ENCODE measurements around the gene ESPL1.
A peak's percentile ranks its signal among the peaks of the same experiment; 100 is the strongest.
"Not testable (repeated sequence)": the region's sequence is repeated elsewhere in the genome, so short reads cannot be mapped to it uniquely, and the experiment has no call there.

The ESPL1 gene

DNA sequence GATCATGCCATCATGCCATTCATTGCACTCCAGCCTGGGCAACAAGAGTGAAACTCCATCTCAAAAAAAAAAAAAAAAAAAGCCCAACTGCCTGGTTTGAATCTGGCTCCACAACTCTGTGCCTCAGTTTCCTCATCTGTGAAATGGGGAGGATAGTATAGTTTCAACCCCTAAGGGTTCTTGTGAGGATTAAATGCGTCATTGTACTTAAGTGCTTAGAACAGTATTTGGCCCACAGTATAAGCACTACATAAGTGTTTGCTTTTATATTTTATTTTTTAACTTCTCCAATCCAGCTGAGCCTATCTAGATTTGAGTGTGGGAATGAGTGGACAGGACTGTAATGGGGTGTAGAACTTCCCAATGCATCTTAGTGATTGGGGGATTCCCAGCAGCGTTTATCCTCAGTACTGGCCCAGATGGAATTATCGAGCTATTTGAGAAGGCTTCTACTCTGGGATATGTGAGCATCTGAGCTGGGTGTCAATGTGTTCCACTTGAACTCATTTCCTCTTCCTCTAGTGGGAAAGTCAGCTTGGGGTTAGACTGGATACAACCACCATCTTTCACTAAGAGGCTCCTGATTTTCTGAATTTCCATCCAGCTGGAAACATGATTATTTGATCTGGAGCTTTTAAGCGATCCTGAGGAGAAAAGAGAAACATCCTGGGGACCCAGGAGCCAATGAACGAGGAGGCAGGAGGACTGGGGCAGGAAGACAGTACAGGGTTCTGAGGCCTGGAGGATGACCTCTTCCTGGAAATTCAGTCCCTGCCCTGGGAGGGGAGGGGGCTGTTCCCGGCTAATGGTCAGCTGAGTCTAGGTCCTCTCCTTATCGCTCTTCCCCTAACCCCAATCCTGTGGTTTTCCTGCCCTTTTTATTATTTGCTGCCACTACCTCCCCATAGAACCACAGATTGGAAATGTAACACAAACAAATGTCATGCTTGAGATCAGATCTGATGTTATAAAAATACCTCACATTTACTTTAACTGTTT is 9.3 kb upstream of the ESPL1 start:
- no peak for DNase-seq (ENCODE audit: low read depth)

DNA sequence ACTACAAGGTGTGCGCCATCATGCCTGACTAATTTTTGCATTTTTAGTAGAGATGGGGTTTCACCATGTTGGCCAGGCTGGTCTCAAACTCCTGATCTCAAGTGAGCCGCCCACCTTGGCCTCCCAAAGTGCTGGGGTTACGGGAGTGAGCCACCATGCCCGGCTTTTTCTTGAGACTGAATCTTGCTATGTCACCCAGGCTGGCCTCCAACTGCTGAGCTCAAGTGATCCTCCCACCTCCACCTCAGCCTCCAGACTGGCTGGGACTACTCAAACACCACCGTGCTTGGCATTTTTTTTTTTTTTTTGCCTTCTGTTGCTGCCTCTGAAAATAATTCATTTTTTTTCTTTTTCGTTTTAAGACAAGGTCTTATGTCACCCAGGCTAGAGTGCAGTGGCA is 8.2 kb upstream of the ESPL1 start:
- no peak for DNase-seq (ENCODE audit: low read depth)

DNA sequence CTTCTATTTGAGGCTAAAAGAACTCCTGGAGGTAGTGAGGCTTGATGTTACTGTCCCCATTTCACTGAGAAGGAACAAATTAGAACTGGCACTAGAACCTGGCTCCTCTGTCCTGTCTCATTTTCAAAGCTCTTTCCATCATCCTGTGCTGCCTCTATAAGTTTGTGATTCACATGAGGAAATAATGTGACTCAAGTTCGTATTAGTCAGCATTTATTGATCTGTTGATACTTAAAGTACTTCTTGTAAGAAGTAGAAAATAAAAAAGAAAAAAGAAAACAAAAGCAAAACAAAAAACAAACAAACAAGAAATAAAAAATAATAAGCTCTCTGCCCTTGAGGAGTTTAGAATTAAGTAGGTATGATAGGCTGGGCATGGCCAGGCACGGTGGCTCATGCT is 2.3 kb upstream of the ESPL1 start:
- DNase-seq (ENCODE audit: low read depth) = no peak

DNA sequence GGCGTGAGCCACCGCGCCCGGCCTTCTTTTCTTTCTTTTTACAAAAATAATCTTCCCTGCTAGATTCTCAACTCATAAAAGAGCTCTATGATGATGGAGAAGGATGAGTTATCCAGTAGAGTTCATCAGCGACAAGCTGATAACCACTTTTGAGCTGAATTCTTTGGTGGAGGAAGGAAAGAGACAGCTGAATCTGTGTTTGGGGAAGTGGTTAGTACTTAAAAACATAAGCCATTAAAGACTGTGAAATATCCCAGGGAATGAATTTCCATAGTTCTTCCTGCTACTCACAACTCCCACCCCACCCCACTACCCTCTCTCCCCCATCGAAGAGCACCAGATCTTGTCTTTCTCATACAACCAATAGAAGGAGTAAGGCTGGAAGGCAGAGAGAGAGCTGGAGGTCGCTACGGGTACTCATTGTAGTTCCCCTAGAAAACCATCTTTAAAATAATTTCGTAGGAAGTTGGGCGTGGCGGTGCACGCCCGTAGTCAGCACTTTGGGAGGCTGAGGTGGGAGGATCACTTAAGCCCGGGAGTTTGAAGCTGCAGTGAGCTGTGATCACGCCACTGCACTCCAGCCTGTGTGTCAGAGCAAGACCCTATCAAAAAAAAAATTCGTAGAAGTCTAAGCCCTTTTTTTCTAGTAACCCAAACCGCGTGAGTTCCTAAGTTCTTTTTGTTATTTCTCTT is 647 bp upstream of the ESPL1 start:
- DNase-seq (ENCODE audit: low read depth) = no peak

DNA sequence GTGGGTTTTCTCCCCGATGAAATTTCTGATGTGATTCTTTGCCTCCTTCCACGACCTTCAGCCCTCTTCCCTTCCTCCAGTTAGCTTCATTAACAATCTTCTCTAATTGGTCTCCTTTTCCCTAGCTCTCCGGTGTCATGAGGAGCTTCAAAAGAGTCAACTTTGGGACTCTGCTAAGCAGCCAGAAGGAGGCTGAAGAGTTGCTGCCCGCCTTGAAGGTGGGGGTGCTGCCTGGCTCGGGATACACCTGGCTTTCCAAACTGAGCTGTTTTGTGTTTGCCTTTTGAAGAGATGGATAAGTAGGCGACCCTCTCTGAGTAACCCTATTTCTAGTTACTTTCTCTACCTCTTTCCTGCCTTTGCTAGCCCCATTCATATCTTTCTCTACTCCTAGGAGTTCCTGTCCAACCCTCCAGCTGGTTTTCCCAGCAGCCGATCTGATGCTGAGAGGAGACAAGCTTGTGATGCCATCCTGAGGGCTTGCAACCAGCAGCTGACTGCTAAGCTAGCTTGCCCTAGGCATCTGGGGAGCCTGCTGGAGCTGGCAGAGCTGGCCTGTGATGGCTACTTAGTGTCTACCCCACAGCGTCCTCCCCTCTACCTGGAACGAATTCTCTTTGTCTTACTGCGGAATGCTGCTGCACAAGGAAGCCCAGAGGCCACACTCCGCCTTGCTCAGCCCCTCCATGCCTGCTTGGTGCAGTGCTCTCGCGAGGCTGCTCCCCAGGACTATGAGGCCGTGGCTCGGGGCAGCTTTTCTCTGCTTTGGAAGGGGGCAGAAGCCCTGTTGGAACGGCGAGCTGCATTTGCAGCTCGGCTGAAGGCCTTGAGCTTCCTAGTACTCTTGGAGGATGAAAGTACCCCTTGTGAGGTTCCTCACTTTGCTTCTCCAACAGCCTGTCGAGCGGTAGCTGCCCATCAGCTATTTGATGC is 797 bp downstream of the ESPL1 start:
- DNase-seq (ENCODE audit: low read depth) = no peak

DNA sequence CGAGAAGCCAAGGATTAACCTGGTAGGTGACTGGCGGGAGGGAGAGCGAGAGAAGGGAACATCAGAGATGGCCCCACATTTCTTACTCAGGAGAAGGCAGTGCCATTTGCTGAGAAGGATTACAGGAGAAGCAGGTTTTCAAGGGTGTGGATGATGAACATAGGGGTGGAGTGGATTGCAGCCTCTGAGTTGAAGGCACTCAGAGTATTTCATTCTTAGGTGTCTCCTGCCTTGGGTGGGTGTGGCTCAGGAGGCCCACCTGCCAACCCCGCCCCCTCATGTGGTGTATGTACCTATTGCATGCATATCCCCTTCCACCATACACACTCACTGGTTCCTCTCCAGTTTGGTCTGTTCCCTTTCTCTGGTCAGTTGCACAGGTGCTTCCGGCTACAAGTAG is 6.3 kb downstream of the ESPL1 start:
- no peak for DNase-seq (ENCODE audit: low read depth)

DNA sequence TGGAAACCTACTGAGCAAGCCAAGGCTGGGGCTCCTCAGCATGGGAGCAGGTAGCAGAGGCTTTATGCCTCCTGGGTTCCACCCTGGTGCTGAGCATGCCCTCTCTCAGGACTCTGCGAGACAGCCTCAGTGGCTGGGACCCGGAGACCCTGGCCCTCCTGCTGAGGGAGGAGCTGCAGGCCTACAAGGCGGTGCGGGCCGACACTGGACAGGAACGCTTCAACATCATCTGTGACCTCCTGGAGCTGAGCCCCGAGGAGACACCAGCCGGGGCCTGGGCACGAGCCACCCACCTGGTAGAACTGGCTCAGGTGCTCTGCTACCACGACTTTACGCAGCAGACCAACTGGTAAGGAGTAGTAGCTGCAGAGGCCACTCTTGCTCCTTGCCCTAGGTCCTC is 8.4 kb downstream of the ESPL1 start:
- no peak for DNase-seq (ENCODE audit: low read depth)

DNA sequence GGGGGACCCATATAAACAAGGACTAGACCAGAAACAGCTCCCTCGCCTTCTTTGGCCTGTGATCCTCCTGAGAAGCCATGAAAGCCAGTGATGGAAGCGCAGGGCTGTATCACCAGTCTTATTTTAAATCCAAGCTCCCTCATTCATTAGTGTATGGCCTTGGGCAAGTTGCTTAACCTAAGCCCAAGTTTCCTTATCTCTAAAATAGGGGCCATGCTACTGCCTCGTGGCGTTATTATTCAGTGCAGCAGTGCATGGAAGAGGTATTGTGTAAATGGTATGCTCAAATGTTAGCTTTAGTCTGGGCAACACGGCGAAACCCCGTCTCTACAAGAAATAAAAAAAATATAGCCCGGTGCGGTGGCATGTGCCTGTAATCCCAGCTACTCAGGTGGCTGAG is 9.9 kb downstream of the ESPL1 start:
- no peak for DNase-seq (ENCODE audit: low read depth)

DNA sequence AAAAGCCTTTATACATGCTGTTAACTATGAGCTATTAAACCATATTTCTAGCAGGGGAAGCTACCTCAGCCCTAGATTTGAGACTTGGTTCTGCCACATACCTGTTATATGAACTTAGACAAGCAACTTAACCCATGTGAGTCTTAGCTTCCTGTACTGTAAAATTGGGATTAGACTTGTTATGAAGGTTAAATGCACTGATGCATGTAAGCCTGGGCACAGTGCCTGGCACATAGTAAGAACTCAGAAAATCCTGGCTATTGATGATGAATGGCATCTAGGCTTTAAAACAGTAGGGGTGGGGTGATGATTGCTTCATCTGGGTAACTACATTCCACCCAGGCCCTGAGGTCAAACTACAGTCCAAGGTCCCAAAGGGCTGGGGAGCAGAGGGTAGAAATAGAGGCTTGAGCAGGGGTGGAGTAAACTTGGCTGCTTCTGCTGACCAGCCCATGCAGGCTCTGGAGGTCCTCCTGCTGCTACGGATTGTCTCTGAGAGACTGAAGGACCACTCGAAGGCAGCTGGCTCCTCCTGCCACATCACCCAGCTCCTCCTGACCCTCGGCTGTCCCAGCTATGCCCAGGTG is 11.3 kb downstream of the ESPL1 start:
- no peak for DNase-seq (ENCODE audit: low read depth)

DNA sequence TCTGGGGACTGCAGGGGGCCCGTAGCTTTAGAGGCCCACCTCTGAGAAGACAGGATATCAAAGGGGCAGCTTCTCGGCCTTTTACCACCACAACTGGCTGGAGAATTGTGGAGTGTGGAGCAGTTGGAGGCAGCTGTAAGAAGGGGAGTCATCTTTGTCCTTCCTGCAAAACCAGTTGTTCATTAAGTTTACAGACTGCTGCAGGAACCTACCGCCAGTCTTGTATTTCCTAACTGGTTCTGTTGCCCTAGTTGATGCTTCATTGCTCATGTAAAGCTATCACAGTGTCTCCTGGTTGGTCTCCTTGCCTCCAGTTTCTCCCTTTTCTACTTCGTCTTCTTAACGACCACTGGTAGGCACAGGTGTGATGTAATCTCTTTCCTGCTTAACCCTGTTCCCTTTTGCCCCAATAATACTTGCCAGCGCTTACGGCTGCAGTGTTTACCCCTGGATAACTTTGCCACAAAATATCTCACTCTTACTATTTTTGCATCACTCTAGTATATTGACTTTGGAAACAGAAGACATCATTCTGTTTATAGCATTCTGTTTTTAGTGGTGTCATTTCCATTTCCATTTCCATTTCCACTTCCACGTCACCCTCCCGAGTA is 11.9 kb downstream of the ESPL1 start:
- DNase-seq (ENCODE audit: low read depth) = no peak

DNA sequence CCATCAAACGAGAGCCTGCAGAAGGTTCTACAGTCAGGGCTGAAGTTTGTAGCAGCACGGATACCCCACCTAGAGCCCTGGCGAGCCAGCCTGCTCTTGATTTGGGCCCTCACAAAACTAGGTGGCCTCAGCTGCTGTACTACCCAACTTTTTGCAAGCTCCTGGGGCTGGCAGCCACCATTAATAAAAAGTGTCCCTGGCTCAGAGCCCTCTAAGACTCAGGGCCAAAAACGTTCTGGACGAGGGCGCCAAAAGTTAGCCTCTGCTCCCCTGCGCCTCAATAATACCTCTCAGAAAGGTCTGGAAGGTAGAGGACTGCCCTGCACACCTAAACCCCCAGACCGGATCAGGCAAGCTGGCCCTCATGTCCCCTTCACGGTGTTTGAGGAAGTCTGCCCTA is 18.3 kb downstream of the ESPL1 start:
- no peak for DNase-seq (ENCODE audit: low read depth)

DNA sequence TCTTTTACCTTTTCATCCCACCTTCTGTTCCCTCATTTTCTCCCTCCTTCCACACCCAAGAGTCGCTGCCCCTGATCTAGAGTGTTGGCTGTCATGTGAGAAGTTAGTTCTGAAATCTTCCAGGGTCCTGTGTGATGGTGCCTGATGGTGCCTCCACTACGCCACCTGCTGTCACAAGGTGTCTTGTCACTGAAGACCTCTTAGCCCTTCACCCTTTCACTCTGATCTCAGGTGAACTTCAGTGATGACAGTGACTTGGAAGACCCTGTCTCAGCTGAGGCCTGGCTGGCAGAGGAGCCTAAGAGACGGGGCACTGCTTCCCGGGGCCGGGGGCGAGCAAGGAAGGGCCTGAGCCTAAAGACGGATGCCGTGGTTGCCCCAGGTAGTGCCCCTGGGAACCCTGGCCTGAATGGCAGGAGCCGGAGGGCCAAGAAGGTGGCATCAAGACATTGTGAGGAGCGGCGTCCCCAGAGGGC is 19.7 kb downstream of the ESPL1 start:
- DNase-seq (ENCODE audit: low read depth) = peak; percentile 57

DNA sequence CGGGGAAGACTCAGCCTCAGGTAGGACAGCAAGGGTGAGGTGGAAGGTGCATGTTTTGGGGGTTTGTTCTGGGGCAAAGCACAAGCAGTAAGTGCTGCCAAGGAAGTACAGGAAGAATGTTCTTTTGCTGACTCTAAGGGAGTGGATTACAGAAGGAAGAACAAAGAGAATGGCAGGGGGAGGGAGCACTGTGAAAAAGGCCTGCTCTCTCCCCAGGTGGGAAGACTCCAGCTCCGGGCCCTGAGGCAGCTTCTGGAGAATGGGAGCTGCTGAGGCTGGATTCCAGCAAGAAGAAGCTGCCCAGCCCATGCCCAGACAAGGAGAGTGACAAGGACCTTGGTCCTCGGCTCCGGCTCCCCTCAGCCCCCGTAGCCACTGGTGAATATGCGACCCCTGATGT is 20.2 kb downstream of the ESPL1 start:
- no peak for DNase-seq (ENCODE audit: low read depth)

DNA sequence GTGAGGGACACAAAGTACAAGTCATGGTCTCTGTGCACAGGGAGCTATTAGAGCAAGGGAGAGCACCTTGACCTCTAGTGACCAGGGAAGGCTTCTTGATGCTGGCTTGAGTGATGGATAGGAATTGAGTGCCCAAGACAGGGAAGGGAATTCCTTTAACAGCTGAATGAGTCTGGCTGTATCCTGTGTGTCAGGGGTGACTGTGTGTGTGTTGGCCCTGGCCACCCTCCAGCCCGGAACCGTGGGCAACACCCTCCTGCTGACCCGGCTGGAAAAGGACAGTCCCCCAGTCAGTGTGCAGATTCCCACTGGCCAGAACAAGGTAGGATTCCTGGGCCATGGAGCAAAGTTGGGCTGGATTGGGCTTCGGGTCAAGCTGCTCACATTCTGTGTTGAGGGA is 21.8 kb downstream of the ESPL1 start:
- no peak for DNase-seq (ENCODE audit: low read depth)

DNA sequence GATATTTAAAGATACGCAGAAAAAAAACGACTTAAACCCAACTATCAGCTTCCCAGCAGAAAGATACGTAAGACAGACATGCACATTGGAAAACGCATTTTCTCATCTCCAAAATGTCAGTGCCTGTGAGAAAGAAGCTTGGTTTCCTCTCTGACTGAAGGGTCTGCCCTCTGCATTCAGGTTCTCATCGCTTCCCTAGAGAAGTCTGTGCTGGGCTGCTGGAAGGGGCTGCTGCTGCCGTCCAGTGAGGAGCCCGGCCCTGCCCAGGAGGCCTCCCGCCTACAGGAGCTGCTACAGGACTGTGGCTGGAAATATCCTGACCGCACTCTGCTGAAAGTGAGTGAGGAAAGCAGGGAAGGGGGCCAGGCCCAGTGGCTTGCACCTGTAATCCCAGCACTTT is 22.6 kb downstream of the ESPL1 start:
- DNase-seq (ENCODE audit: low read depth) = no peak

DNA sequence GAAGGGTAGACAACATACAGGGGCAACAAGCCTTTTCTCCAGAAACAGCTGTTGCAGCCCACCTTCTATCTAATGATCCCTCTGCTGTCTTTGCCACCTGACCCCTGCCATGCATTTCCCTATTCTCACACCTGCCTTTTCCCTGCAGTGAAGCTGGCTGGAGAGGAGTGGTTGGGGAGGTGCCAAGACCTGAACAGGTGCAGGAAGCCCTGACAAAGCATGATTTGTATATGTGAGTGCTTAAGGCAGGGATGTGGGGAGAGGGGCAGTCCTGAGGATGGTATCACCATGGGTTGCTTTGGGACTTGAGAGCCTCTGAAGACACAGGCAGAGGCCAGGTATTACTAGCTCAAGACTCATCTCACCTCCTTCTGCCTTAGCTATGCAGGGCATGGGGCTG is 24.3 kb downstream of the ESPL1 start:
- no peak for DNase-seq (ENCODE audit: low read depth)

DNA sequence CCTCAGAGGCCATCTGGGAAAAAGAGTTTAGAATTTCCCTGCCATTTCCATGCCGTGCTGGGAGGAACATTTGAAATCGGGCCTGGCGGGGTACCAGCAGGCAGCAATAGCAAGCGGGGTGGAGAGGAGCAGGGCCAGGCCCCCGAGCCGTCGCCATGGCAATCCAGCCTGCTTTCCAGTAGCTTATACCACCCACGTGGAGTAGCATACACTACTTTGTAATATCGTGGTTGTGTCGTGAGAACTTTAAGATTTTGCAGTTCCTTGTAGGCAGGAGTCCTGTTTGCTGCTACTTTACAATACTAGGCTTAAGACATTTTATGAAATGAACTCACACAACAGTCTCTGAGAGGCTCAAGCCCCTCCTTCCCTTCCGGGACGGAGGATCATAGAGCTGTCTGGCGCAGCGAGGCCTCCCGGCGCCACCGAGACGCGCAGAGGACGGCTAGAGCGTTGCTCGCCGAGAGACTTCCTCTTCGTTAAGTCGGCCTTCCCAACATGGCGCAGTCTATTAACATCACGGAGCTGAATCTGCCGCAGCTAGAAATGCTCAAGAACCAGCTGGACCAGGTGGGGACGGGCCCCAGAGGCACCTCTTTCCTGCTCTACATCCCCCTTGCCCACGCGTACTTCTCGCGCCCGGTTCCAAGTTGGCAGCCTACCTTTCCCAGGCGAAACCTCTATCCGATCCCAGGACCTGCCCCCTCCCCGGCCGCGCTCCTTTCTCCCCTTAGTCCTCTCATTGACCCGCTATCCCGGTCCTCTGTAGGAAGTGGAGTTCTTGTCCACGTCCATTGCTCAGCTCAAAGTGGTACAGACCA is 27.2 kb downstream of the ESPL1 start, which contains the start of gene PFDN5:
TSS of gene PFDN5 (plus strand) at position 473 of the 821 bp plus-strand sequence. CDS start at position 499, 26 bp downstream.
- DNase-seq (ENCODE audit: low read depth) = peak; percentile 85

DNA sequence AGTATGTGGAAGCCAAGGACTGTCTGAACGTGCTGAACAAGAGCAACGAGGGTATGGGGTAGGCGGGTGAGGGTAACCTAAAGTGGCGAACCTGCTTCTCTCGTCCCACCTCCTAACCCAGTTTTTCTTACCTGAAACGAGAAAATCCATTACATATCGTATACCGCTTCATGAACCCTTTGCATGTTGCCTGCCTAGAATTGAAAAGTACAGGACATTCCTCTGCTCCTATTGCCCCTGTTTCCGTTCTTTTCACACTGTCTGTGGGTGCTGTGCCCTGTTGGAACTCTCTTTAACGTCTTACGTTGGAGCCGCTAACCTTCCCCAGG is 27.8 kb downstream of the ESPL1 start:
- DNase-seq (ENCODE audit: low read depth) = no peak

DNA sequence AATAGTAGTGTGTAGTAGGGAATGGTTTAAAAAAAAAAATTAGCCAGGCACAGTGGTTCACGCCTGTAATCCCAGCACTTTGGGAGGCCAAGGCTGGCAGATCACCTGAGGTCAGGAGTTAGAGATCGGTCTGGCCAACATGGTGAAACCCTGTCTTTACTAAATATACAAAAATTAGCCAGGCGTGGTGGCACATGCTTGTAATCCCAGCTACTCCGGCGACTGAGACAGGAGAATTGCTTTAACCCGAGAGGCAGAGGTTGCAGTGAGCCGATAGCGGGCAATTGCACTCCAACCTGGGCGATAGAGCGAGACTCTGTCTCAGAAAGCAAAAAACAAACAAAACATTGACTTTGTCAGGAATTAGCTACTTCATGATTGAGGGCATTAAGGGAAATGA is 29.0 kb downstream of the ESPL1 start:
- not testable (repeated sequence) for DNase-seq (ENCODE audit: low read depth)

DNA sequence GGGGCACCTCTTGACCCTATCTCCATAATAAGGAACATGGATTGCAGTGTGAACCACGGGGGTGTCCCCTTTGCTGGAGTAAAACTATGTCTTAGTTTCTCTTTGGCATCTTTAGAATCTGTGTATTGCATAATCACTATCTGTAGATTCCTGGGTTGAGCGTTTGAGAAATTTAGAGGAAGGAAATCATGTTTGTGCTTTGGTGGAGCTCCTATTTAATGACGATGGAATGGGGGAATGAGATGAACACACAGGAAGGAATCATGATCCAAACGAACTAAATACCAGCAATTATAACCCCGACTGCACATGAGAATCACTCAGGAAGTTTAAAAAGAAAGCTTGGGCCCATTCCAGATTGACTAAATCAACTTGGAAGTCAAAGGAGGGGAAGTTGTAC is 30.1 kb downstream of the ESPL1 start:
- no peak for DNase-seq (ENCODE audit: low read depth)

DNA sequence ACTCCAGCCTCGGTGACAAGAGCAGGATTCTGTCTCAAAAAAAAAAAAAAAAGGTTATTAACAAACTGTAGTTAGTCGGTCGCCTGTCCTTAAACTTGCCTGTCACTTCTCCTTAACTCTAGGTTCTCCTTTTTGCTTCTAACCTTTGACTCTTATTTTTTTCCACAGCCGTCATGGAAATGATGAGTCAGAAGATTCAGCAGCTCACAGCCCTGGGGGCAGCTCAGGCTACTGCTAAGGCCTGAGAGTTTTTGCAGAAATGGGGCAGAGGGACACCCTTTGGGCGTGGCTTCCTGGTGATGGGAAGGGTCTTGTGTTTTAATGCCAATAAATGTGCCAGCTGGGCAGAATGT is 31.0 kb downstream of the ESPL1 start:
- DNase-seq (ENCODE audit: low read depth) = peak; percentile 20

All from activated T-cell treated with anti-CD3 and anti-CD28 coated beads for 24 hours (primary cell).